Activated T-cell treated with anti-CD3 and anti-CD28 coated beads, Interleukin-2, amount 50 U/mL, for 1 hour (primary cell): ENCODE measurements around the gene FANK1.
"Not testable (repeated sequence)": the region's sequence is repeated elsewhere in the genome, so short reads cannot be mapped to it uniquely, and the experiment has no call there.

Source experiments
- DNase-seq: peaks from one replicate; pipeline ENCODE4 v3.0.0-alpha.2; 2020

FANK1 gene

DNA sequence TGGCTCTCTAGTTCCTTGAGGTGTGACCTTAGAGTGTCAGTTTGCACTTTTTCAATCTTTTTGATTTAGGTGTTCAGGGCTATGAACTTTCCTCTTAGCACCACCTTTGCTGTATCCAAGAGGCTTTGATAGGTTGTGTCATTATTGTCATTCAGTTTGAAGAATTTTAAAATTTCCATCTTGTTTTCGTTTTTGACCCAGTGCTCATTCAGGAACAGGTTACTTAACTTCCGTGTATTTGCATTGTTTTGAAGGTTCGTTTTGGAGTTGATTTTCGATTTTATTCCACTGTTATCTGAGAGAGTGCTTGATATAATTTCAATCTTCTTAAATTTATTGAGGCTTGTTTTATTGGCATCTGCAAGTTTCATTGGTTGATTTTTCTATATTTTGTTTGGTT, 37.3 kb downstream of the FANK1 start:
- DNase-seq: no peak

DNA sequence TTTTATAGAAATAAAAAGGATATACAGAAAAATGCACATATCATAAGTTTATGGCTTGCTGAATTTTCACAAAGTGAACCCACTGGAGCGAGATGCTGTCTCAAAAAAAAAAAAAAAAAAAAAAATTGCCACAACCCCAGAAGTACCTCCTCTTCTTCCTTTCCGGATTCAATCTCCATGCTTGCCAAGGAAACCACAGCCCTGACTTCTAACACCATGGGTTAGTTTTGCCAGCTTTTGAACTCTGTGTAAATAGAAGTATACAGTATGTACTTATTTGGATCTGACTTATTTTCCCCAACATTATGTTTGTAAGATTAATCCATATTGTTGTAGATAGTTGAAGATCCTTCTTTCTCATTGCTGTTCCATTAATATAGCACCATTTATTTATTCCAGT, 40.0 kb downstream of the FANK1 start:
- DNase-seq: no peak

DNA sequence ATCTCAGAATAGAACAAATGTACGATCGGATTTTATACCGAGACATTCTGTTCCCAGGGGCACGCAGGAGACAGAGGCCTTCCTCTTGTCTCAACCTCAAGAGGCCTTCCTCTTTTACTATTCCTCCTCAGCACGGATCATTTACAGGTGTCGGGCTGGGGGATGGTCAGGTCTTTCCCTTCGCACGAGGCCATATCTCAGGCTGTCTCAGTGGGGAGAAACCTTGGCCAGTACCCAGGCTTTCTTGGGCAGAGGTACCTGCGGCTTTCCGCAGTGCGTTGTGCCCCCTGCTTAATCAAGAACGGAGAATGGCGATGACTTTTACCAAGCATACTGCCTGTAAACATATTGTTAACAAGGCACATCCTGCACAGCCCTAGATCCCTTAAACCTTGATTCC, 44.2 kb downstream of the FANK1 start:
- no peak for DNase-seq

GRCh38 chr10:125951290-125951689, 54.9 kb downstream of the FANK1 start:
- DNase-seq: no peak

GRCh38 chr10:125953778-125954385, 57.5 kb downstream of the FANK1 start:
- DNase-seq: no peak

GRCh38 chr10:125955766-125956165, 59.4 kb downstream of the FANK1 start:
- DNase-seq: no peak

DNA sequence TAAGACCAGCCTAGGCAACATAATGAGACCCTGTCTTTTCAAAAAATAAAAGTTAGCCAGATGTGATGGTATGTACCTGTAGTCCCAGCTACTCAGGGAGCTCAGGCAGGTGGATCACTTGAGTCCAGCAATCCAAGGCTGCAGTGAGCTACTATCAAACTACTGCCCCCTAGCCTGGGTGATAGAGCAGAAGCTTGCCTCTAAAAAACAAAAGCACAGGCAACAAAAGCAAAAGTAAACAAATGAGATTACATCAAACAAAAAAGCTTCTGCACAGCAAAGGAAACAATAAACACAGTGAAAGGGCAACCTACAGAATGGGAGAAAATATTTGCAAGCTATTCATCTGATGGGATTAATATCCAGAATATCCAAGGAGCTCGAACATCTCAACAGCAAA, 65.4 kb downstream of the FANK1 start:
- DNase-seq: no peak

GRCh38 chr10:125962200-125962599, 65.8 kb downstream of the FANK1 start:
- DNase-seq: no peak

GRCh38 chr10:125964558-125964957, 68.2 kb downstream of the FANK1 start:
- no peak for DNase-seq

- DNase-seq: no peak
These were observed 71.2 kb downstream of the FANK1 start for GRCh38 chr10:125967533-125967932.

DNA sequence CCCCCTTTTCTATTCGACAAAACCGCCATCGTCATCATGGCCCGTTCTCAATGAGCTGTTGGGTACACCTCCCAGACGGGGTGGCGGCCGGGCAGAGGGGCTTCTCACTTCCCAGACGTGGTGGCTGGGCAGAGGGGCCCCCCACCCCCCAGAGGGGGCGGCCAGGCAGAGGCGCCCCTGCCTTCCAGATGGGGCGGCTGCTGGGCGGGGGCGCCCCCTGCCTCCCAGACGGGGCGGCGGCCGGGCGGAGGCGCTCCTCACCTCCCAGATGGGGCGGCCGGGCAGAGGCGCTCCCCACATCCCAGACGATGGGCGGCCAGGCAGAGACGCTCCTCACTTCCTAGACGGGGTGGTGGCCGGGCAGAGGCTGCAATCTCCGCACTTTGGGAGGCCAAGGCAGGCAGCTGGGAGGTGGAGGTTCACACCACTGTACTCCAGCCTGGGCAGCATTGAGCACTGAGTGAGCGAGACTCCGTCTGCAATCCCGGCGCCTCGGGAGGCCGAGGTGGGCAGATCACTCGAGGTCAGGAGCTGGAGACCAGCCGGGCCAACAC, 73.8 kb downstream of the FANK1 start:
- not testable (repeated sequence) for DNase-seq

DNA sequence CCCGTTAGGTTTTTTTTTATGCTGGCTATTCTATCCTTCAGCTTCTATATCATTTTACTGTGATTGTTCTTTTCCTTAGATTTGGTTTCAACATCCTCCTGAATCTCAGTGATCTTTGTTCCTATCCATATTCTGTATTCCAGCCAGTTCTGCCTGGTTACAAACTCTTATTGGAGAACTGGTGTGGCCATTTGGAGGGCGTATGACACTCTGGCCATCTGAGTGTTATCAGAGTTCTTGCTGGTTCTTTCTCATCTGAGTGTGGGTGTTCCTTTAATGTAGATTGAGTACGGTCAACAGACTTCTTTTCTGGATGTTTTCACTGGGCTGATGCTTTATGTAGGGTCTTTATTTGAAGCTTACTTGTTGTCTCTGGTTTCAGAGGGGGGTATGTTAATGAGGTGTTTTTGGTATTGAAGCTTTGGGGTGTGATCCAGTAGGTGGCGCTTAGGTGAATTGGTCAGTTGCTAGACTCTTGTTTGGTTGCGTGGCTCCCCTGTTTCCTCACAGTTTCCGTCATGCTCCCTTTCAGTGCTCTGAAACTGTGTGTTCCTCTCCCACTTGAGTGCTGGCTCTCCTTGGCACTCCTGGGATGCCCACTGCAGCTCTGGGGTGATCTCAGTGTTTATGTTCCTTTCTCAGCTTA, 80.7 kb downstream of the FANK1 start:
- DNase-seq: no peak

DNA sequence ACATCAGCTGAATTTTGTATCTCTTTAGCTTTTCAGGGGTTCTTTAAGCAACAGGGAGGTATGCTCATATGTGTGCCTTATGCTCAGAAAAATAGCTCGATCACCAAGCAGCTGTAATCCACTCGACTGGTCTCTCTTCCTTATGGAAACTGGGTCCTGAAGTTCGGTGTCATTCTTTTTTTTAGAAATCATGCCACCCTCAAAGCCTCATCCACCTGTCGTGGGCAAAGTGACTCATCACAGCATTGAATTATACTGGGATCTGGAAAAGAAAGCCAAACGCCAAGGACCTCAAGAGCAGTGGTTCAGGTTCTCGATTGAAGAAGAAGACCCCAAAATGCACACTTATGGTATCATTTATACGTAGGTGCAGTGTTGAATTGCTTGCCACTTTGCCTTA, 83.6 kb downstream of the FANK1 start:
- no peak for DNase-seq

GRCh38 chr10:125980521-125981035, 84.2 kb downstream of the FANK1 start:
- DNase-seq: no peak

DNA sequence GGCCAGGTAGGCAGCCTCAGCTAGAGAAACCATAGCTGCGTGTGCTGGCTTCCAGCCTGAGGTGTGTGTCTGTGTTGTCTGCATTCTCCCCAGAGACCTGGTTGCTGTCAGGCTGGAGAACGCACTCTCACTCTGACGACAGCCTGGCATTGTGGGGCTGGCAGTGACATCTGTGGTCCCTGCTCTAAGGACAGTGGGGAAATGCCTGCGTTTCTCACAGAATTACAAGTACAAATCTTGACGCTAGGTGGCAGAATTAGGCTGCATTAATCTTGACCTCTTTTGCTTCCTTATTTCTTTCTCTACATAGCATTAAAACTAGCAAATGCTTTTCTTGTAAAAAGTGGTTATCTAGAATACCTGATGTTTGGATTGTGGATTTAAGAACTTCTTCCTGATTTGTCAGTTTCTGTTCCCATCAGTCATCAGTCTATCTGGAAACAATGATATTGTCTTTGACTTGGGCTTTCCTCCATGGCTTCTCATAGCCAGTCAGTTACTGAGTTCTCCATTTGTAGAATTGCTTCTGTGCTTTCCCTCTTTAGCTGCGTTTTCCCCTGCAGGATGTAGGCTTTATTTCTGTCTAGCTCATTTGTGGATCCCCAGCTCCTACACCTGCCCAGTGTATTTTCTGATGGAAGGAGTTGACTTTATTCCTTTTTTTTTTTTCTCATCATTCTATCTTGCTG, 86.0 kb downstream of the FANK1 start:
- no peak for DNase-seq

DNA sequence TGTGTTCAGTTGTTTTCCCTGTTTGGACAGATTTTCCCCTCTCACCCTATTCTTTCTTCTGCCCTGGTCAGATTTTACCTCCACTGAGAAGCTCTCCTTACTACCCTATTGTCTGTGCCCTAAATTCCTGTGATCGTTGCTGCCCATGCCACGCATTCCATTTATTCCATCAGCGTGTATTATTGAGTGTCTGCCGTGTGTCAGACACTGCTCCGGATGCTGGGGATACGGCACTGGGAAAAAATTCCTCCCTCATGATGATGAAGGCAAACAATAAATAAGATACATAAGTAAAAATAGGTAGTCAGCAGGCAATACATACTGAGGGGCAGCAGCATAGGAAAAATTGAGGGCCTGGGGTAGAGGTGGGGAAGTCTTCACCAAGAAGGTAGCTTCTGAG, 86.8 kb downstream of the FANK1 start:
- DNase-seq: no peak

DNA sequence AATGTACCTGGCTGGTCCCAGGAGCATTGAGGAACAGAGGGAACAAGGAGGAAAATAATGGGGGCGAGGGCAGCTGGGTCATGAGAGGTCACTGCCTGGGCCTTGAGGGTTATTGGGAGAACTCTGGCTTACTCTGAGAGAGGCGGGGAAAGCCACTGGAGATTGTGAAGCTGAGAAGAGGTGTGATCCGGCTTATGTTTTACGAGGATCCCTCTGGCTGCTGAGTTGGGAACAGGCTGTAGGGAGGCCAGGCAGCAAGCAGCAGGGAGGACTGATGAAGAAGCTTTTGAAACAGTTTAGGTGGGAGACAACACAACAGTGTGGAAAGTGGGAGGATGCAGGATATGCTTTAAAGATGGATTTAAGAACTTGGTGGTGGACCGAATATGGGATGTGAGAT, 87.3 kb downstream of the FANK1 start:
- no peak for DNase-seq

DNA sequence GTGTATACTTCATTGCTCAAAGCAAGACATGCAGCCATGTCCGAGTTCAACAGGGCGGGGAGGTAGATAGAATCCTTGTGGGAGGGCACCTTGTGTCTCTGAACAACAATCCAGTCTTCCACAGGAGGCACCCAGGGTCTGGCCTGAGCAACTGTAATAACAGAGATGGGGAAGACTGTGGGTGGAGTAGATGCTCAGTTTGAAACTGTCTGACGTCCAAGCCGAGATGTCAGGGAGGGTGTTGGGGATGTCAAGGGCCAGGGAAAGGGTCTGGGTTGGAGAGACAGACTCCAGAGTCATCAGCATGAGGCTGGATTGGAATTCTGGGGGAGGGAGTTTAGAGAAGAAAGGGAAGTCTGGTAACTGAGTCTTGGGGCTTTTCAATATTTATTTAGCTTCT, 88.0 kb downstream of the FANK1 start:
- DNase-seq: no peak

GRCh38 chr10:125984865-125985495, 88.6 kb downstream of the FANK1 start:
- no peak for DNase-seq

DNA sequence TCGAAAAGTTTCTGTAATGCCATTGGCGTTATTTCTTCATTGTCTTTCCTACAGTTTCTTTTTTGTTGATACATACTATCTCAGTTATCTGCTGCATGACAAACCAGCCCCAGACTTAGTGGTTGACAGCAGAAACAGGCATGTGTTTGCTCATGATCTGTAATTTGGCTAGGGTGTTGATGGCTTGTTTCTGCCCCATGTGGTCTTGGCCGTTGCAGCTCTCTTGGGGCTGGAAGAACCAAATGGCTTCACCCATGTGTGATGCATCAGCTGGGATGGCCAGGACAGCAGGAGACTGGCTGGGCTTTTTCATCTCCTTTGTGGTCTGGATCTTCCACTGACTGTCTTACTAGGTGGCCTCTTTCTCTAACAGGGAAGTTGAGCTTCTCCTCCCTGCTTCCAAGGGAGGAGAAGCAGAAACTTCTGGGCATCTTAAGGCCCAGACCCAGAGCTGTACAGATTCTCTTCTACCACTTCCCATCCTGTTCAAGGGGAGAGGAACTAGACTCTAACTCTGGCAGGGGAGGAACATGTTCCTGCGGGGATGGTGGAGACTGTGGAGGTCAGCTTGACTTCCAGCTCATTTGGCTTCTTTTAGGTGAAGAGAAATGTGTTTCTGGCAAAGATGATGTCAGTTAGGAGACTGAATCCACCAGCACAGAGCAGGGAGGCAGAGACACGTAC, 89.3 kb downstream of the FANK1 start:
- no peak for DNase-seq

DNA sequence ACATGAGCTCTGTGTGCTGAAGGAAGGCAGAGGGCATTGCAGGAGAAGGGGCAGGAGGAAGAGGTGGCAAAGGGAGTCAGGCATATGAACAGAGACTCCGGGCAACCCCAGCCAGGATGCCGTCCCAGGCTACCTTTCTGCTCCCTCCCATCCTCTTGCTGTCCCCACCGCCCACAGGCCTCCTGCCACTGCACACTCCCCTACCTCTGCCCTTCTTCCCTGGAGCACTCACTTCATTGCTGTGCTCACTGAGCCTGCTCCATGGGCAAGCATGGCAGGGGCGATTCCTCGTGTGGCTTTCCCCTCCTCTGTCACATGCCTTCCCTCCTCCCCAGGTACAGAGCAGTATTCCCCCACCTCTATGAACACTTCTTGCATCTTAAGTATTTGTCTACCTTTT, 93.4 kb downstream of the FANK1 start:
- no peak for DNase-seq

- no peak for DNase-seq
These were observed 94.6 kb downstream of the FANK1 start for GRCh38 chr10:125990974-125991373.

DNA sequence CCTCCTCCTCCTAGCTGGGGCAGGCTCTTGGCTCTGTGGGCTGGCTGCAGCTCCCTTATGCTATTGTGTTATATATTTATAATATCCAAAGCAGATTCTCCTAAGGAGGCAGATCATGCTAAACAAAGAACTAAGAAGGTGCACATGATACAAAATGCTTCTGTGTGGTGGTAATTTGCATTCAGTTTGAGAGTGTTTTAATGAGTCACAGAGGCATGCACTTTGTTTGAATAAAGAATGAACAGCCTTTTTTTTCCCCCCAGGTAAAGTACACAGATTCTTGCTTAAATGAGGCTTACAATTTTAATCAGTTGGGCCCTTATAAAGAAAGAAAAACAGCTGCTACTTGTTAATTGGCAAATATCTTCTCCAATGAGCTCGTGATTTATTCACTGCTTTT, 95.0 kb downstream of the FANK1 start:
- no peak for DNase-seq
